Ishikawa (cell line): Measurements from ENCODE around the gene PDE1A.

ENCODE experiments used
- CEBPB ChIP-seq: IDR thresholded peaks from 2 replicates; pipeline ENCODE4 v1.6.1; 2012
- EP300 ChIP-seq: IDR thresholded peaks from 2 replicates; pipeline ENCODE4 v1.6.1; 2012; ENCODE audit warnings: borderline replicate concordance
- NFIC ChIP-seq: IDR thresholded peaks from 2 replicates; pipeline ENCODE4 v1.6.1; 2012
- RAD21 ChIP-seq: IDR thresholded peaks from 2 replicates; pipeline ENCODE4 v1.6.1; 2012; ENCODE audit warnings: low read depth
- TAF1 ChIP-seq: IDR thresholded peaks from 2 replicates; pipeline ENCODE4 v1.6.1; 2012; ENCODE audit warnings: low read depth, mild to moderate bottlenecking
- TCF12 ChIP-seq: IDR thresholded peaks from 2 replicates; pipeline ENCODE4 v1.6.1; 2012; ENCODE audit warnings: low read depth
- YY1 ChIP-seq: IDR thresholded peaks from 2 replicates; pipeline ENCODE4 v1.6.1; 2012; ENCODE audit warnings: low read depth
- TF ChIP-seq, protein P1 (sequence below): IDR thresholded peaks from 2 replicates; pipeline ENCODE4 v1.6.1; 2012
- TF ChIP-seq, protein P2 (sequence below): IDR thresholded peaks from 2 replicates; pipeline ENCODE4 v1.6.1; 2012; ENCODE audit warnings: low read depth, mild to moderate bottlenecking

DNA sequence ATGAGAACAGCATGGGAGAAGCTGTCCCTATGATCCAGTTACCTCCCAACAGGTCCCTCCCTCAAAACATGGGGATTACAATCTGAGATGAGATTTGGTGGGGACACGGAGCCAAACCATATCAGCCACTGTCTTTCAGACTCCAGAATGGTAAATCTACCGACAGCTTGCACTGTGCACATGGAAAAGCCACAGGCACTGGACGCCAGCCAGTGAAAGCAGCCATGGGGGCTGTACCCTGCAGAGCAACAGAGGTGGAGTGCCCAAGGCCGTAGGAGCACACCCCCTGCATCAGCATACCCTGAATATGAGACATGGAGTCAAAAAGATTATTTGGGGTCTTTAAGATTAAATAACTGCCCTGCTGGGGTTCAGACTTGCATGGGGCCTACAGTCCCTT, 218.4 kb downstream of the PDE1A start:
- TF ChIP-seq YY1: no peak
- TF ChIP-seq, protein P1, sequence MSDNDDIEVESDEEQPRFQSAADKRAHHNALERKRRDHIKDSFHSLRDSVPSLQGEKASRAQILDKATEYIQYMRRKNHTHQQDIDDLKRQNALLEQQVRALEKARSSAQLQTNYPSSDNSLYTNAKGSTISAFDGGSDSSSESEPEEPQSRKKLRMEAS: no peak
- TF ChIP-seq NFIC: no peak
- TF ChIP-seq EP300: no peak
- TF ChIP-seq CEBPB: no peak
- TF ChIP-seq TCF12: no peak
- TF ChIP-seq RAD21: no peak
- TF ChIP-seq, protein P2, sequence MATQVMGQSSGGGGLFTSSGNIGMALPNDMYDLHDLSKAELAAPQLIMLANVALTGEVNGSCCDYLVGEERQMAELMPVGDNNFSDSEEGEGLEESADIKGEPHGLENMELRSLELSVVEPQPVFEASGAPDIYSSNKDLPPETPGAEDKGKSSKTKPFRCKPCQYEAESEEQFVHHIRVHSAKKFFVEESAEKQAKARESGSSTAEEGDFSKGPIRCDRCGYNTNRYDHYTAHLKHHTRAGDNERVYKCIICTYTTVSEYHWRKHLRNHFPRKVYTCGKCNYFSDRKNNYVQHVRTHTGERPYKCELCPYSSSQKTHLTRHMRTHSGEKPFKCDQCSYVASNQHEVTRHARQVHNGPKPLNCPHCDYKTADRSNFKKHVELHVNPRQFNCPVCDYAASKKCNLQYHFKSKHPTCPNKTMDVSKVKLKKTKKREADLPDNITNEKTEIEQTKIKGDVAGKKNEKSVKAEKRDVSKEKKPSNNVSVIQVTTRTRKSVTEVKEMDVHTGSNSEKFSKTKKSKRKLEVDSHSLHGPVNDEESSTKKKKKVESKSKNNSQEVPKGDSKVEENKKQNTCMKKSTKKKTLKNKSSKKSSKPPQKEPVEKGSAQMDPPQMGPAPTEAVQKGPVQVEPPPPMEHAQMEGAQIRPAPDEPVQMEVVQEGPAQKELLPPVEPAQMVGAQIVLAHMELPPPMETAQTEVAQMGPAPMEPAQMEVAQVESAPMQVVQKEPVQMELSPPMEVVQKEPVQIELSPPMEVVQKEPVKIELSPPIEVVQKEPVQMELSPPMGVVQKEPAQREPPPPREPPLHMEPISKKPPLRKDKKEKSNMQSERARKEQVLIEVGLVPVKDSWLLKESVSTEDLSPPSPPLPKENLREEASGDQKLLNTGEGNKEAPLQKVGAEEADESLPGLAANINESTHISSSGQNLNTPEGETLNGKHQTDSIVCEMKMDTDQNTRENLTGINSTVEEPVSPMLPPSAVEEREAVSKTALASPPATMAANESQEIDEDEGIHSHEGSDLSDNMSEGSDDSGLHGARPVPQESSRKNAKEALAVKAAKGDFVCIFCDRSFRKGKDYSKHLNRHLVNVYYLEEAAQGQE: no peak
- TF ChIP-seq TAF1: no peak
